ENCODE results near the gene GRIK1. TPM values are rescaled to one million over a fixed set of nuclear protein-coding genes. Genes with fewer than 3 reads are reported as not detected.

Gene GRIK1
- total and polyA plus RNA-seq, 3 experiments from 2014 or later: not detected

DNA sequence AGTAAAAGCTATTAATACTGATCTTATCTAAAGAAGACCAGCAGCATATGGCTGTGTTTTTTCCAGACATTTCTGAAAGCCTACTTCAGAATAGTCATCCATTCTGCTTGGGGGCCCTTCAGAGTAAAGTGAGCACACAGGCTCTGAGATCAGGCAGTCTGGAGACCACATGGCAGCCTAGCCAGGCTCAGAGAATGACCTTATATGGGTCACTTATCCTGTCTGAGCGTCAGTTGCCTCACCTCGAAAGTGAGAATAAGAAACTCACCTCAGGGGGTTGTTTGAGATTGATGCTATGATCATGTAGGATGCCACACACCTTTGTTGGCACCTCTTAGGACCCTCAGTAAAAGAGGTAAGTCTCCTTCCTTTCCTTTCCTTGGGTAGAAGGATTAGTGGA is 270.4 kb downstream of the GRIK1 start:
- POLR2A ChIA-PET: no interaction called here
- Mint-ChIP-seq H3K27me3 (peaks cover 0 to 2% of the 10 kb centered on the region in 2 donors), H3K36me3 (no peaks in the 10 kb centered on the region), H3K9me3 (peaks cover 0 to 3% (median 0%) of the 10 kb centered on the region in 5 donors), H3K4me1 (no peaks in the 10 kb centered on the region), H3K27ac (no peak overlapping the region), H3K4me3 (no peak overlapping the region)
- DNase-seq: no peak
- H3K9me3 ChIP-seq (ENCODE audit: low read length): no peaks in the 10 kb centered on the region
- no peak overlapping the region for H3K27ac ChIP-seq (ENCODE audit: low read depth, low read length)
- H3K27me3 ChIP-seq (ENCODE audit: insufficient read depth, low read length, poor library complexity, severe bottlenecking): no peaks in the 10 kb centered on the region
- H3K4me3 ChIP-seq (ENCODE audit: low read length): no peak overlapping the region
- H3K36me3 ChIP-seq (ENCODE audit: insufficient read depth, low read length): no peaks in the 10 kb centered on the region
- H3K4me1 ChIP-seq (ENCODE audit: insufficient read depth, low read length): no peaks in the 10 kb centered on the region
- CTCF ChIA-PET: no interaction called here

DNA sequence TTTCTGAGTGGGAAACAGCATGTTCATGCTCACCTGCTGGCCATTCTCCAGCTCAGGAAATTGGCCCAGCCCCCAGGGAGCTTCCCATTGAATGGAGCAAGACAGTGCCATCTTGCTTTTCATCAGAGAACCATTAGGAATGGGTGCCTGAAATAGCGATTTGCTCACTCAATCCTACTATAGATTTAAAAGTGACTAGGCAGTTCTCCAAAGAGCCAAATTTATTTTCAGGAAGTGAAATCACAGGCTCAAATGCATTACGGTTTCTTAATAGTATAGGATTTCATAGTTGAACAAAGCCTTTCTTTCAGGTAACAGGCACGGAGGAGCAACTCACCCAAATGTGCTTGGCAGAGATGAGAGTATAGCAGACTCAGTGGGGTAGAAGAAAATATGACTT is 272.1 kb downstream of the GRIK1 start:
- no peak overlapping the region for H3K4me3 Mint-ChIP-seq
- peaks cover 0 to 3% (median 0%) of the 10 kb centered on the region in 5 donors for H3K9me3 Mint-ChIP-seq
- Histone ChIP-seq H3K27ac (ENCODE audit: low read depth, low read length) (no peak overlapping the region), H3K4me1 (ENCODE audit: insufficient read depth, low read length) (no peaks in the 10 kb centered on the region), H3K36me3 (ENCODE audit: insufficient read depth, low read length) (no peaks in the 10 kb centered on the region), H3K9me3 (ENCODE audit: low read length) (no peaks in the 10 kb centered on the region), H3K4me3 (ENCODE audit: low read length) (no peak overlapping the region), H3K27me3 (ENCODE audit: insufficient read depth, low read length, poor library complexity, severe bottlenecking) (no peaks in the 10 kb centered on the region)
- ChIA-PET POLR2A (no interaction called here), CTCF (no interaction called here)
- peaks cover 0 to 2% of the 10 kb centered on the region in 2 donors for H3K27me3 Mint-ChIP-seq
- no peak for DNase-seq
- no peak overlapping the region for H3K27ac Mint-ChIP-seq
- no peaks in the 10 kb centered on the region for H3K4me1 Mint-ChIP-seq
- no peaks in the 10 kb centered on the region for H3K36me3 Mint-ChIP-seq

DNA sequence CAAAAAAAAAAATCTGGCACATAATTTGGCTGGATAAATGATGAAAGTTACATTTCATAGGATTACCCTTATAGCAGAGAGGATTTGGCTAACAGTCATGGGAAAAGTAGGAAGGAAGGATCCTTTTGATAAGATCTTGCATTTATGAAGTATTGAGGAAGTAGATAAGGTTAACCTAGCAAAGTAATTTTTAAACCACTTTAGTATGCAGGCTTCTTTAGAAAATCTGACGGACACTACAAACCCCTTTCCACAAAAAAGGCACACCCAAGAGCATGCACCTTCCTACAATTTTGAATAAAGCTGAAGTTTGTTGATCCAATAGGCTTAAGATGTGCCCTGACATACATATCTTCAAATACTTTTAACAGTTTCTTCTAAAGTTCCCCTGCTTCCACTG is 275.2 kb downstream of the GRIK1 start:
- Mint-ChIP-seq H3K27me3 (peaks cover 0 to 2% of the 10 kb centered on the region in 2 donors), H3K27ac (no peak overlapping the region), H3K9me3 (peaks cover 0 to 3% (median 0%) of the 10 kb centered on the region in 5 donors), H3K4me3 (no peak overlapping the region), H3K4me1 (no peaks in the 10 kb centered on the region), H3K36me3 (no peaks in the 10 kb centered on the region)
- H3K4me3 ChIP-seq (ENCODE audit: low read length): no peak overlapping the region
- no peaks in the 10 kb centered on the region for H3K9me3 ChIP-seq (ENCODE audit: low read length)
- DNase-seq: no peak
- ChIA-PET CTCF (no interaction called here), POLR2A (no interaction called here)
- no peaks in the 10 kb centered on the region for H3K27me3 ChIP-seq (ENCODE audit: insufficient read depth, low read length, poor library complexity, severe bottlenecking)
- no peak overlapping the region for H3K27ac ChIP-seq (ENCODE audit: low read depth, low read length)
- H3K36me3 ChIP-seq (ENCODE audit: insufficient read depth, low read length): no peaks in the 10 kb centered on the region
- H3K4me1 ChIP-seq (ENCODE audit: insufficient read depth, low read length): no peaks in the 10 kb centered on the region

DNA sequence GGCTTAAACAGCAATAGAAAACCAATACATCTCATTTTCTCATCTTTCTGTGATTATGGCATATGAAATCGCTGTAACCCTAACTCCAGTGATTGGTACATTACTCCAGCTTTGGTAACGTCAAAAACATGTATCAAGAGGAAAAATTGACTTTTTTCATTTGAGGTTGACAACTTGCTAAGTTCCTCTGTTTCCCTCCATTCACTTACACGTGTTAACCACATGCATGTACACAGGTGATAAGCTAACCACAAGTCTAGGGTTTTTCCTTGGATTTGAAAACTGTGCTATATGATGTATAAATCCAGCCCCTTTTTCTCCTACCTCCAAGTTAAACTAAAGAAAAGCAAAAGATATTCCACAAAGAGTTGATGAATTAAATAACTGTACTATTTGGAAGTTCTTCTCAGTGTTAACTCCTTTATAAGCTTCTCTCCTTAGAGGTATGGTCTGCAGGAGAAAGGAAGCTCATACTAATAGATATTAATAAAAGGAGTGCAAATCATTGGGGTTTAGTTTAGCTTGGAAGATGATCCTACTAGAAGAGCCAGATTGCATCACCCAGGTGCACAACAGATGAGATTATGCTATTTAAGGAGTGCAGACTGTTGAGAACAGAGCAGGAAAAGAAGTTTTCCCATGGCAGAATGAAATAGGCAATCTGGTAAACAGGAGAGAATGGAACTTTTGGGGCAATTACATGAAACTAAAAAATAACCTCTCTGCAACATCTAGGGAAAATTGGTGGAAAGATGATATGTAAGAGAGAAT is 277.9 kb downstream of the GRIK1 start:
- no peaks in the 10 kb centered on the region for H3K36me3 Mint-ChIP-seq
- no peak overlapping the region for H3K27ac Mint-ChIP-seq
- ChIA-PET POLR2A (no interaction called here), CTCF (no interaction called here)
- peaks cover 0 to 3% (median 0%) of the 10 kb centered on the region in 5 donors for H3K9me3 Mint-ChIP-seq
- Histone ChIP-seq H3K27me3 (ENCODE audit: insufficient read depth, low read length, poor library complexity, severe bottlenecking) (no peaks in the 10 kb centered on the region), H3K4me3 (ENCODE audit: low read length) (no peak overlapping the region), H3K4me1 (ENCODE audit: insufficient read depth, low read length) (no peaks in the 10 kb centered on the region), H3K27ac (ENCODE audit: low read depth, low read length) (no peak overlapping the region), H3K36me3 (ENCODE audit: insufficient read depth, low read length) (no peaks in the 10 kb centered on the region), H3K9me3 (ENCODE audit: low read length) (no peaks in the 10 kb centered on the region)
- no peak overlapping the region for H3K4me3 Mint-ChIP-seq
- H3K4me1 Mint-ChIP-seq: peaks cover 0 to under 1% (median under 1%) of the 10 kb centered on the region in 3 donors
- no peak for DNase-seq
- H3K27me3 Mint-ChIP-seq: peaks cover 0 to 2% of the 10 kb centered on the region in 2 donors

DNA sequence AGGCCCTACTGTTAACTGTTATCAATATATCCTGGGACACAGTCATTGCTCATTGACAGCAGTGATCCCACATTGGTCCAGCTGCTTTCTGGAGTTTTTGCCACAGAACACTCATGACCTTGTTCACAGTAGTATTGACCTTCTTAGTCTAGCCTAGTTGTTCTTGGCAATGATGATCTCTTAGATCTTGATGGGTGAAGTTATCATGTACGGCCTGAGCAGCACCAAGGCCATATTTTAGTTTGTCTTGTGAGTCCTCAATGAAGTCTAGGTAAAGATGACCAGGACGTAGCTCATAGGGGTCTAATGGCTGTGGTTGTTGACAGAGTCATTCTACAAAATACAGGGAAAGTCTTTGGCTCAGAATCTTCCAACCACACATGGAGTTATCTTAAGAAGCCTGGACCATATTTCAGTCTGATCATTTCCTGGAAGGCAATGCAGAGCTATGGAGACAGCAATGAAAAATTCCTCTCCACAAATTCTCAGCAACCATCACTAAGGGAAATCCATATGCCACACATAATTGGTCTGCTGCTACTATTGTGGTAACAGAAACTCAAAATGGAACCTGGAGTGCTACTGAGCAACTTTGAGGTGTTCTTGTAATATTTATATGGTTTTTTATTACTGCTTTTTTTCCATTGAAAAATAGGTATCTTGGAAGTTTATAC is 279.6 kb downstream of the GRIK1 start:
- no peaks in the 10 kb centered on the region for H3K9me3 ChIP-seq (ENCODE audit: low read length)
- H3K4me1 Mint-ChIP-seq: peaks cover 4 to 10% (median 5%) of the 10 kb centered on the region in 3 donors
- peaks cover 0 to 3% (median 2%) of the 10 kb centered on the region in 5 donors for H3K9me3 Mint-ChIP-seq
- no peaks in the 10 kb centered on the region for H3K36me3 ChIP-seq (ENCODE audit: insufficient read depth, low read length)
- no peak overlapping the region for H3K27ac Mint-ChIP-seq
- H3K4me3 ChIP-seq (ENCODE audit: low read length): no peak overlapping the region
- no peak for DNase-seq
- H3K27ac ChIP-seq (ENCODE audit: low read depth, low read length): no peak overlapping the region
- no peaks in the 10 kb centered on the region for H3K36me3 Mint-ChIP-seq
- CTCF ChIA-PET: no interaction called here
- H3K27me3 Mint-ChIP-seq: no peaks in the 10 kb centered on the region
- H3K4me1 ChIP-seq (ENCODE audit: insufficient read depth, low read length): no peaks in the 10 kb centered on the region
- POLR2A ChIA-PET: no interaction called here
- no peaks in the 10 kb centered on the region for H3K27me3 ChIP-seq (ENCODE audit: insufficient read depth, low read length, poor library complexity, severe bottlenecking)
- no peak overlapping the region for H3K4me3 Mint-ChIP-seq

DNA sequence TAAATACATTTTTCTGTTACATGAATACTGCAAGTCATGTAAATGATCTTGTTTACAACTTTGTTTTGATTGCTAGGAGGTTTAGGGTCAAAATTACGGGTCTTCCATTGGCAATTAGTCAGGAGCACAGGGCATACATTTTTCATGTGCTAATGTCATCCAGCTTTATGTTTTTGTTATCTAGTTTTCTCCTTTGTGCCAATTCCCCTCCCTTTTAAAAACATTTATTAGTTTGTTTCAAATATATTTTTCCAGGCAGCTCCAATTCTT is 280.9 kb downstream of the GRIK1 start:
- POLR2A ChIA-PET: no interaction called here
- no peak for DNase-seq
- Histone ChIP-seq H3K4me3 (ENCODE audit: low read length) (no peak overlapping the region), H3K9me3 (ENCODE audit: low read length) (no peaks in the 10 kb centered on the region), H3K36me3 (ENCODE audit: insufficient read depth, low read length) (no peaks in the 10 kb centered on the region), H3K27me3 (ENCODE audit: insufficient read depth, low read length, poor library complexity, severe bottlenecking) (no peaks in the 10 kb centered on the region), H3K27ac (ENCODE audit: low read depth, low read length) (no peak overlapping the region), H3K4me1 (ENCODE audit: insufficient read depth, low read length) (no peaks in the 10 kb centered on the region)
- Mint-ChIP-seq H3K27ac (no peak overlapping the region), H3K36me3 (no peaks in the 10 kb centered on the region), H3K4me1 (peaks cover 4 to 10% (median 5%) of the 10 kb centered on the region in 3 donors), H3K9me3 (peaks cover 0 to 3% (median 2%) of the 10 kb centered on the region in 5 donors), H3K4me3 (no peak overlapping the region), H3K27me3 (no peaks in the 10 kb centered on the region)
- CTCF ChIA-PET: no interaction called here

DNA sequence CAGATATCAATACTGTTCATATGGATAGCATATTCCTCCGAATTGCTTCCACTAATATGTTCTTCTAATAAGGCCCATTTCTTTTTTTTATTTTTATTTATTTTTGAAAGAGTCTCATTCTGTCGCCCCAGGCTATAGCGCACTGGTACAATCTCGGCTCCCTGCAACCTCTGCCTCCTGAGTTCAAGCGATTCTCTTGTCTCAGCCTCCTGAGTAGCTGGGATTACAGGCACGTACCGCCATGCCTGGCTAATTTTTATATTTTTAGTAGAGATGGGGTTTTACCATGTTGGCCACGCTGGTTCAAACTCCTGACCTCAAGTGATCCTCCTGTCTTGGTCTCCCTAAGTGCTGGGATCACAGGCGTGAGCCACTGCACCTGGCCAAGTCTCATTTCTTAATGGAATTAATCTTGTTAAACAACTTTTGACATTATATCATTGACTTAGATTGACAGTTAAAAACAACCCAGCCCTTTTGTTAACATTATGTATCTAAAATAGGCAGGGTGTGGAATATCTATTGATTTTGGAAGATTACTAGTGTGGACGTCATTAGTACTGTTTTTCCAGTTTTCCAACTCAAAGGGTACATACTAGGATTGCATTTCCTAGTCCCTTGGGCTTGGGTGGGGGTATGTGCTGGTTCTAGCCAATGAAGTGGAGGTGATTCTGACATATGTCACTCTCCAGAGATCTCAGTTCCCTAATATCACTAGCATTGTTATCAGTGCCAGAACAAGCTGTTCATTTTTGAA is 281.4 kb downstream of the GRIK1 start:
- POLR2A ChIA-PET: no interaction called here
- Mint-ChIP-seq H3K4me3 (no peak overlapping the region), H3K27me3 (no peaks in the 10 kb centered on the region), H3K36me3 (no peaks in the 10 kb centered on the region), H3K9me3 (peaks cover 0 to 3% (median 2%) of the 10 kb centered on the region in 5 donors), H3K4me1 (peaks cover 4 to 10% (median 5%) of the 10 kb centered on the region in 3 donors), H3K27ac (no peak overlapping the region)
- no peaks in the 10 kb centered on the region for H3K4me1 ChIP-seq (ENCODE audit: insufficient read depth, low read length)
- H3K27ac ChIP-seq (ENCODE audit: low read depth, low read length): peak overlapping the region; percentile 57
- no peaks in the 10 kb centered on the region for H3K27me3 ChIP-seq (ENCODE audit: insufficient read depth, low read length, poor library complexity, severe bottlenecking)
- DNase-seq: no peak
- no peak overlapping the region for H3K4me3 ChIP-seq (ENCODE audit: low read length)
- H3K9me3 ChIP-seq (ENCODE audit: low read length): no peaks in the 10 kb centered on the region
- CTCF ChIA-PET: no interaction called here
- H3K36me3 ChIP-seq (ENCODE audit: insufficient read depth, low read length): no peaks in the 10 kb centered on the region

DNA sequence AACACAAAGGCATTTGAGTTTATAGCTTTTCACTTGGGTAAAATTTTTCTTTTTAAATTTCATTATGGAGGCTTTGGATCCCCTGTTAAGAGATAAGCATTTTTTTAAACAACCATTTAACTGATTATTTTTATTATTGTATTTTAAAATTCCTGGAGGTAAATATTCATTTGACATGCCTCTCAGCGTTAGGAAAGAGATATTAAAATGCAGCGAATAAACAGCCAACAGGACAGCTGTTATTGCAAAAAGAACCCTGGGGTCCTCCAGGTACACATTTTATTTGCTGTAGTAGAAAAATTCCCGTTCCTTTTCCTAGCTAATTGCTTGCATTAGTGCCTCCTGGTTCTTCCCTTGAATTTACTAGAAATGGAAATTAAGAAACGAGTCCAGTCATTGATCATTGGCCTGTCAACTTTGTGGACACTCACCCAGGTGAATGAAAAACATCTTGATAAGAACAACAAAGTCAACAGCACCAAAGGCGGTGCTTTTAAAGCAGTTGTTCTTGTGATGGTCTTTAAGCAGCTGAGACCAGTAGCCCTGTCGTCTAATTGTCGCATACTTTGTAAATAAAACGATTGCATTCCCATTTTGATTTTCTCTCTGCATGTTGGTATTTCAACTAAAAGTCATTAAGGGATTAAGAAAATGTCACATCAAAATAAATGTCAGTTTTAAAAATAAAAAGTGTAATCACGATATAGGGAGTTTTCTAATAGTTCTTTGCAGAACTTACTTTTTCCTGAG is 282.4 kb downstream of the GRIK1 start:
- Histone ChIP-seq H3K4me3 (ENCODE audit: low read length) (no peak overlapping the region), H3K27ac (ENCODE audit: low read depth, low read length) (peak overlapping the region; percentile 66), H3K4me1 (ENCODE audit: insufficient read depth, low read length) (no peaks in the 10 kb centered on the region), H3K9me3 (ENCODE audit: low read length) (no peaks in the 10 kb centered on the region), H3K36me3 (ENCODE audit: insufficient read depth, low read length) (no peaks in the 10 kb centered on the region), H3K27me3 (ENCODE audit: insufficient read depth, low read length, poor library complexity, severe bottlenecking) (no peaks in the 10 kb centered on the region)
- H3K27ac Mint-ChIP-seq: no peak overlapping the region
- ChIA-PET POLR2A (no interaction called here), CTCF (no interaction called here)
- peaks cover 0 to 3% (median 2%) of the 10 kb centered on the region in 5 donors for H3K9me3 Mint-ChIP-seq
- H3K4me3 Mint-ChIP-seq: no peak overlapping the region
- H3K36me3 Mint-ChIP-seq: peaks cover 0 to 3% (median 0%) of the 10 kb centered on the region in 3 donors
- H3K4me1 Mint-ChIP-seq: peaks cover 4 to 10% (median 5%) of the 10 kb centered on the region in 3 donors
- H3K27me3 Mint-ChIP-seq: no peaks in the 10 kb centered on the region
- DNase-seq: no peak

Data from CD8-positive, alpha-beta memory T cell (primary cell).